Lower lobe of right lung (tissue), 2 donors: ENCODE data around the gene OR11H7. TPM values are rescaled to one million over a fixed set of nuclear protein-coding genes. Genes with fewer than 3 reads are reported as not detected.
"Not testable (repeated sequence)": the region's sequence is repeated elsewhere in the genome, so short reads cannot be mapped to it uniquely, and the experiment has no call there.

ENCODE experiments used
- ATAC-seq, 2 donors: fragments of 200-7000 bp; cut with Tn5 transposase; one replicate each; pipeline ENCODE4 v1.9.1; 2020 to 2022; ENCODE audit warnings: mild to moderate bottlenecking in 2 of 2, moderate library complexity in 2 of 2
- DNase-seq: peaks from one replicate; pipeline ENCODE4 v3.0.0-alpha.2; 2020
- H3K27ac ChIP-seq: fragments of 200-600 bp; one replicate; pipeline ENCODE4 v1.8.0; 2022
- H3K27me3 ChIP-seq: fragments of 200-600 bp; one replicate; pipeline ENCODE4 v1.8.0; 2022; ENCODE audit warnings: low read depth
- H3K36me3 ChIP-seq: fragments of 200-600 bp; one replicate; pipeline ENCODE4 v1.8.0; 2022; ENCODE audit warnings: mild to moderate bottlenecking
- H3K4me1 ChIP-seq: fragments of 200-600 bp; one replicate; pipeline ENCODE4 v1.8.0; 2022
- H3K4me3 ChIP-seq: fragments of 200-600 bp; one replicate; pipeline ENCODE4 v1.8.0; 2022; ENCODE audit warnings: mild to moderate bottlenecking
- H3K9me3 ChIP-seq: fragments of 200-600 bp; one replicate; pipeline ENCODE4 v1.8.0; 2022
- CTCF ChIP-seq: fragments of 200-600 bp; IDR thresholded peaks from one replicate; pipeline ENCODE4 v1.8.0; 2022; ENCODE audit warnings: antibody characterized with exemption, mild to moderate bottlenecking
- intact Hi-C: fragments of 100-400 bp; cut with DNase I; formaldehyde crosslinking; loops from one replicate; pipeline ENCODE4 v1.11.0; 2022
- total RNA-seq: library from RNA; stranded (reverse); fragmentation: NEBNext Ultra II Directional; extraction: Animal tissue kit (Norgen Biotek cat#: 25700); gene quantifications from one replicate; pipeline ENCODE4 v1.2.1, GENCODE V29; 2021
- donor health status: DM: no; HTN: yes; CAD: no; lungs with severe emphysema.

Gene OR11H7
- total RNA-seq, 1 donor from 2014 or later, result not detected

- H3K27me3 ChIP-seq, result no peaks in the 10 kb centered on the region
- H3K9me3 ChIP-seq, result no peaks in the 10 kb centered on the region
- no peak for DNase-seq
- H3K36me3 ChIP-seq, result no peaks in the 10 kb centered on the region
- no peak for TF ChIP-seq CTCF
- H3K27ac ChIP-seq, result no peak overlapping the region
- H3K4me1 ChIP-seq, result no peaks in the 10 kb centered on the region
- no peak overlapping the region for H3K4me3 ChIP-seq
- intact Hi-C loops, result no loop called here
- ATAC-seq, result no peak
Measured at GRCh38 chr14:20204721-20205120, 24.1 kb upstream of the OR11H7 start.

GRCh38 chr14:20209595-20209994 is 19.2 kb upstream of the OR11H7 start:
- Histone ChIP-seq H3K36me3 (no peaks in the 10 kb centered on the region), H3K4me3 (no peak overlapping the region), H3K4me1 (no peaks in the 10 kb centered on the region), H3K9me3 (no peaks in the 10 kb centered on the region), H3K27me3 (no peaks in the 10 kb centered on the region), H3K27ac (no peak overlapping the region)
- intact Hi-C loops, result no loop called here
- ATAC-seq (no peak), DNase-seq (no peak)
- no peak for TF ChIP-seq CTCF

- intact Hi-C loops, H3K27ac ChIP-seq, ATAC-seq, H3K4me3 ChIP-seq, H3K9me3 ChIP-seq, H3K27me3 ChIP-seq, H3K36me3 ChIP-seq, H3K4me1 ChIP-seq, DNase-seq: not testable (repeated sequence)
Measured at GRCh38 chr14:20212406-20212805, 16.4 kb upstream of the OR11H7 start.

- no peak overlapping the region for H3K27ac ChIP-seq
Measured at GRCh38 chr14:20215196-20215595, 13.6 kb upstream of the OR11H7 start.

GRCh38 chr14:20219033-20219432 is 9.7 kb upstream of the OR11H7 start:
- no peaks in the 10 kb centered on the region for H3K36me3 ChIP-seq
- intact Hi-C loops, result no loop called here
- no peaks in the 10 kb centered on the region for H3K27me3 ChIP-seq
- no peaks in the 10 kb centered on the region for H3K9me3 ChIP-seq
- no peak overlapping the region for H3K27ac ChIP-seq
- H3K4me1 ChIP-seq, result no peaks in the 10 kb centered on the region
- DNase-seq (no peak), ATAC-seq (no peak)
- H3K4me3 ChIP-seq, result no peak overlapping the region
- no peak for TF ChIP-seq CTCF

More at GRCh38 chr14:20215196-20215595, 13.6 kb upstream of the OR11H7 start:
- no peak overlapping the region for H3K4me3 ChIP-seq
- no peak for DNase-seq
- H3K4me1 ChIP-seq, result no peaks in the 10 kb centered on the region
- no peaks in the 10 kb centered on the region for H3K9me3 ChIP-seq
- H3K27me3 ChIP-seq, result no peaks in the 10 kb centered on the region
- no peak for ATAC-seq
- intact Hi-C loops, result no loop called here
- H3K36me3 ChIP-seq, result no peaks in the 10 kb centered on the region
- TF ChIP-seq CTCF, result no peak

- no peaks in the 10 kb centered on the region for H3K27me3 ChIP-seq
- no peak within 1 kb of the TSS for H3K4me3 ChIP-seq
- intact Hi-C loops, result no loop called here
- no peaks in the 10 kb centered on the region for H3K4me1 ChIP-seq
- ATAC-seq, result no peak
- H3K36me3 ChIP-seq, result no peaks in the 10 kb centered on the region
- no peak for TF ChIP-seq CTCF
- DNase-seq, result no peak
- H3K27ac ChIP-seq, result no peak within 1 kb of the TSS
- H3K9me3 ChIP-seq, result no peaks in the 10 kb centered on the region
Measured at GRCh38 chr14:20223410-20223809, 5.4 kb upstream of the OR11H7 start, which contains the start of gene OR11H6. Gene OR11H6 (plus strand): TSS chr14:20223710. CDS start chr14:20223710, 0 bp downstream.

GRCh38 chr14:20235415-20235814 is 6.6 kb downstream of the OR11H7 start:
- H3K36me3 ChIP-seq, H3K27ac ChIP-seq, ATAC-seq, DNase-seq, H3K9me3 ChIP-seq, H3K27me3 ChIP-seq, intact Hi-C loops, H3K4me1 ChIP-seq, H3K4me3 ChIP-seq: not testable (repeated sequence)
